ENCODE results near the gene CPLANE2.
"Not testable (repeated sequence)": the region's sequence is repeated elsewhere in the genome, so short reads cannot be mapped to it uniquely, and the experiment has no call there.

Gene CPLANE2
- total RNA-seq = 0.07 to 1.9 (median 0.78) reads per million in 17 experiments

GRCh38 chr1:16236511-16237342 lies at the start of gene CPLANE2:
Gene CPLANE2, minus strand, starts transcription at chr1:16237183. Its CDS starts 441 bp downstream, at chr1:16236742.
- peak; percentile 90 to 96 (median 93) for DNase-seq

- no peak for DNase-seq
These were observed 49.1 kb upstream of the CPLANE2 start for GRCh38 chr1:16286122-16286521.

GRCh38 chr1:16281765-16282164 lies 44.8 kb upstream of the CPLANE2 start:
- no peak for DNase-seq

GRCh38 chr1:16279186-16279585 lies 42.2 kb upstream of the CPLANE2 start:
- DNase-seq = no peak

GRCh38 chr1:16276302-16277030 lies 39.5 kb upstream of the CPLANE2 start:
- DNase-seq = no peak

GRCh38 chr1:16275591-16275990 lies 38.6 kb upstream of the CPLANE2 start:
- DNase-seq = no peak

- no peak for DNase-seq
These were observed 30.8 kb upstream of the CPLANE2 start for GRCh38 chr1:16267690-16268180.

- DNase-seq = no peak
These were observed 29.6 kb upstream of the CPLANE2 start for GRCh38 chr1:16266411-16267118.

- no peak for DNase-seq
These were observed 25.1 kb upstream of the CPLANE2 start for GRCh38 chr1:16262067-16262466.

- no peak for DNase-seq
These were observed 23.8 kb upstream of the CPLANE2 start for GRCh38 chr1:16260814-16261213.

GRCh38 chr1:16258591-16259135 lies 21.7 kb upstream of the CPLANE2 start:
- peak in 1 of 4 experiments; percentile 17 for DNase-seq

- no peak for DNase-seq
These were observed 21.0 kb upstream of the CPLANE2 start for GRCh38 chr1:16257968-16258367.

GRCh38 chr1:16257556-16257955 lies 20.6 kb upstream of the CPLANE2 start:
- DNase-seq = not testable (repeated sequence)

GRCh38 chr1:16256478-16256877 lies 19.5 kb upstream of the CPLANE2 start:
- no peak for DNase-seq

GRCh38 chr1:16254263-16254928 lies 17.4 kb upstream of the CPLANE2 start:
- no peak for DNase-seq

GRCh38 chr1:16253332-16253922 lies 16.4 kb upstream of the CPLANE2 start:
- no peak for DNase-seq

- DNase-seq = no peak
These were observed 15.9 kb upstream of the CPLANE2 start for GRCh38 chr1:16252912-16253311.

- DNase-seq = no peak
These were observed 14.4 kb upstream of the CPLANE2 start for GRCh38 chr1:16251381-16251780.

GRCh38 chr1:16250524-16251251 lies 13.7 kb upstream of the CPLANE2 start:
- DNase-seq = no peak

- peak; percentile 37 to 61 (median 53) for DNase-seq
These were observed 12.7 kb upstream of the CPLANE2 start for GRCh38 chr1:16249596-16250241.
